Nephron (organoid): ENCODE data around the gene SLC16A13.

Experiments used
- H3K27ac Mint-ChIP-seq, 3 experiments: 2 replicates each; pipeline ENCODE4 v1.8.0; 2020; ENCODE audit warnings: mixed read lengths in 3 of 3, mild to moderate bottlenecking in 2 of 3, moderate library complexity in 1 of 3
- H3K27me3 Mint-ChIP-seq: 2 replicates; pipeline ENCODE4 v1.8.0; 2021; ENCODE audit warnings: low read depth, mild to moderate bottlenecking, moderate library complexity, mixed read lengths
- H3K36me3 Mint-ChIP-seq: 2 replicates; pipeline ENCODE4 v1.8.0; 2020; ENCODE audit warnings: low read depth, mixed read lengths
- H3K4me1 Mint-ChIP-seq: 2 replicates; pipeline ENCODE4 v1.8.0; 2020; ENCODE audit warnings: mixed read lengths
- H3K4me3 Mint-ChIP-seq, 3 experiments: 2 replicates each; pipeline ENCODE4 v1.8.0; 2020; ENCODE audit warnings: mild to moderate bottlenecking in 3 of 3, mixed read lengths in 3 of 3, moderate library complexity in 2 of 3
- H3K9me3 Mint-ChIP-seq: 2 replicates; pipeline ENCODE4 v1.8.0; 2020; ENCODE audit warnings: mixed read lengths
- TF ChIP-seq, protein P1 (sequence below), 3 experiments: fragments of 200-600 bp; sonication (generic); IDR thresholded peaks; one replicate each; pipeline ENCODE4 v1.5.0; 2021; ENCODE audit warnings: antibody characterized with exemption in 3 of 3; ENCODE audit not compliant: unreplicated experiment in 3 of 3

SLC16A13 gene

DNA sequence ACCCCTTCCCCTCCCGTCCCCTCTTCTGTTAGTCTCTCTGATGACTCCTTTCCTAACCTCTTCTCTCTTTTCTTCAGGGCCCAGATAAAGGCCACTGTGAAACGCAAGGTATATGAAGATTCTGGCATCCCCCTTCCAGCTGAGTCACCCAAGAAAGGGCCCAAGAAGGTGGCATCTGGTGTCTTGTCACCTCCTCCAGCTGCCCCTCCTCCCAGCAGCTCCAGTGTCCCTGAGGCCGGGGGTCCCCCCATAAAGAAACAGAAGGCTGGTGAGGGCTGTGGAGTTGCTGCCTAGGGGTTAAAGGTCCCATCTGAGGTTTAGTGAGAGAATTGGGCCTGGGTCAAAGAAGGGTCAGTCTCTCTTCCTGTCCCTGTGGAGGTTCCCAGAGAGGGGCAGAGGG, 19.4 kb upstream of the SLC16A13 start:
- peak overlapping the region; percentile 99 to 100 (median 100) for H3K27ac Mint-ChIP-seq
- peaks cover 16% of the 10 kb centered on the region for H3K27me3 Mint-ChIP-seq
- peaks cover 60% of the 10 kb centered on the region for H3K4me1 Mint-ChIP-seq
- H3K4me3 Mint-ChIP-seq, result peak overlapping the region; percentile 88 to 96 (median 90)
- TF ChIP-seq, protein P1, sequence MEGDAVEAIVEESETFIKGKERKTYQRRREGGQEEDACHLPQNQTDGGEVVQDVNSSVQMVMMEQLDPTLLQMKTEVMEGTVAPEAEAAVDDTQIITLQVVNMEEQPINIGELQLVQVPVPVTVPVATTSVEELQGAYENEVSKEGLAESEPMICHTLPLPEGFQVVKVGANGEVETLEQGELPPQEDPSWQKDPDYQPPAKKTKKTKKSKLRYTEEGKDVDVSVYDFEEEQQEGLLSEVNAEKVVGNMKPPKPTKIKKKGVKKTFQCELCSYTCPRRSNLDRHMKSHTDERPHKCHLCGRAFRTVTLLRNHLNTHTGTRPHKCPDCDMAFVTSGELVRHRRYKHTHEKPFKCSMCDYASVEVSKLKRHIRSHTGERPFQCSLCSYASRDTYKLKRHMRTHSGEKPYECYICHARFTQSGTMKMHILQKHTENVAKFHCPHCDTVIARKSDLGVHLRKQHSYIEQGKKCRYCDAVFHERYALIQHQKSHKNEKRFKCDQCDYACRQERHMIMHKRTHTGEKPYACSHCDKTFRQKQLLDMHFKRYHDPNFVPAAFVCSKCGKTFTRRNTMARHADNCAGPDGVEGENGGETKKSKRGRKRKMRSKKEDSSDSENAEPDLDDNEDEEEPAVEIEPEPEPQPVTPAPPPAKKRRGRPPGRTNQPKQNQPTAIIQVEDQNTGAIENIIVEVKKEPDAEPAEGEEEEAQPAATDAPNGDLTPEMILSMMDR (IDR thresholded peaks at IDR 0.05; ENCODE audit: unreplicated experiment in 3 of 3), result no peak
- no peaks in the 10 kb centered on the region for H3K9me3 Mint-ChIP-seq
- H3K36me3 Mint-ChIP-seq, result no peaks in the 10 kb centered on the region

DNA sequence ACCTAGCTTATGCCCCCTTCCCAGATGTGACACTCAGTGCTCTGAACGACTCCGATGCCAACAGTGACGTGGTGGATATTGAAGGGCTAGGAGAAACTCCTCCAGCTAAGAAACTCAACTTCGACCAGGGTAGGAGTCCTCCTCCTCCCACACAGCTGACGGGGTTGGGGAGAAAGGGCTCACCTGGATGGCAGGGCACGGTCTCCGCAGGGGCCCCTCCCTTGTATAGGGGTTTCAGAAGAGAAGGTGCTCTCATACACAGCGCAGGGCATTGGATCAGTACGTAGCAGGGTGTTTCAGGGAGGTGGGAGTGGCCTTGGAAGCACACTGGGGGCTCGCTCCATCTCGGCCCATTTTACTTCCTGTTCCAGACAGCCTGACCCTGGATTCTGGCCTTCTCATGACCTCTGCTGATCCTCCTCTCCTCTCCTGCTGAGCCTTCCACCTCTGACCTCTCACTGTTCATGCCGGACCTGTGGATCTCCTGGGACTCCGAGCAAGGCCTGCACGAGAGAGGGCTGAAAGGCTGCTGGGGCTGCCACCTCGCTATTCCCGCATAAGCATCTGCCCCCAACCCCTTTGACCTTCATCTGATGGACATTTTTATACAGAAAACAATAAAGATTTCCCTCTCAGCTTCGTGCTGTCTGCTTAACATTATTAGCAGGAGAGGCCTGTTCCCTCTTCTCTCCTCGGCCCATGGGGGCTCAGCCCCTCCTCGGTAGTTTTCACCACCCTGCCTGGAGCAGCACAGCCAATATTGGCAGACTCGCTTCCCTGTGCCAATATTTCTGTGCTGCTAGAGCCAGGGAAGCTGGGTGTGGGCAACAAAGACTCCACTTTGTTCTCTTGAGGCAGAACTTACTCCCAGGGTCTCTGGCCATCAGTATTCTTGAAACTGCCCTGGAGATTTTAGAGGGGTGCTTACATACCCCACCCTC, 18.7 kb upstream of the SLC16A13 start:
- peaks cover 23% of the 10 kb centered on the region for H3K27me3 Mint-ChIP-seq
- TF ChIP-seq, protein P1 (IDR thresholded peaks at IDR 0.05; ENCODE audit: unreplicated experiment in 3 of 3), result no peak
- H3K4me1 Mint-ChIP-seq, result peaks cover 57% of the 10 kb centered on the region
- peak overlapping the region in 2 of 3 experiments; percentile 25 to 69 for H3K27ac Mint-ChIP-seq
- no peaks in the 10 kb centered on the region for H3K36me3 Mint-ChIP-seq
- no peaks in the 10 kb centered on the region for H3K9me3 Mint-ChIP-seq
- H3K4me3 Mint-ChIP-seq, result peak overlapping the region; percentile 66 to 75 (median 74)

DNA sequence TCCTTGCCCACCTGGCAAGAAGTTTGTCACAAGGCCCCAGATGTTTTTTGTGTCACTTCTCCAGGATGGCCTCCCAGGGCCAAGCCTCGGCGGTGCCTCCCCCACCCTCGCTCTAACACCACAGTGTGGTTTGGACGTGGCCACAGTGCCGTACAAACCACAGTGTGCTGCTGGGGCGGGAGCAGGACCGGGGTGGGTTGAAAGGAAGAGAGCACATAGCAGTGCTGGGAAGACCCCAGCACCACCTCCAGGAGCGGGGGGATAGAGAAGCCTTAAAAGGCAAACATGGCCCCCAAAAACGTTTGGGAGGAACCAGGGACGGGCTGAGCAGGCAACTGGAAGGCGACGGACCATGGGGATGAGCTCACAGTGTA, 18.0 kb upstream of the SLC16A13 start:
- TF ChIP-seq, protein P1 (IDR thresholded peaks at IDR 0.05; ENCODE audit: unreplicated experiment in 3 of 3), result no peak
- Mint-ChIP-seq H3K4me1 (peaks cover 55% of the 10 kb centered on the region), H3K27me3 (peaks cover 30% of the 10 kb centered on the region)

DNA sequence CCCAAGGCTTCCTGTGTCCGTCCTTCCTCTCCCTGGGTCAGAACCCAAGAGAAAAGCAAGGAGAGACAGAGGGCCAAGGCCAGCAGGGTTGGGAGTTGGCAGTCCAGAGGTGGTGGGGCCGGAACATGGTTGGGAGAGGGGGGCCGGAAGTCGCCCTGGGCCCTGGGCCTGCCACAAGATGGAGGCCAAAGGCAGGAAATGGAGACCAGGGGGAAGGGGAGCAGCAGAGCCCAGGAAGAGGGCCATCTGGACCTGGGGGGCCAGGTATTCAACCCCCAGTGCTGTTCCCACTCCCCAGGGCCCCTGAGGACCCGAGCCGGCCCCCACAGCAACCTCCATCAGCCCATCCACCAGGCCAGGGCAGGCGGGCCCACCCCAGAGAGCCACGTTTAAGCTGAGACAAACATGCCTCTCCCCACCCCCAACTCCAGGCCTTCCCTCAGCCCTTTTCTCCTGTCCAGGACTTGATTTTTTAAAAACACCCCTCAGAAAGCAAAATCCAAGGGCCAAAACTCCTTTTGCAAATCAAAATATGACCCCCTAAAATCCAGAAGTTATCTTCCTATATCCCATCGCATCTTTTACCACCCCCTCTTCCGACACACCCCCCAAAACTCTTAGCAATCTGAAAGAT, 17.4 kb upstream of the SLC16A13 start:
- Mint-ChIP-seq H3K4me3 (peak overlapping the region; percentile 28 to 75 (median 66)), H3K9me3 (no peaks in the 10 kb centered on the region), H3K27ac (peak overlapping the region in 2 of 3 experiments; percentile 43 to 69), H3K27me3 (peaks cover 36% of the 10 kb centered on the region), H3K4me1 (peaks cover 49% of the 10 kb centered on the region), H3K36me3 (no peaks in the 10 kb centered on the region)
- TF ChIP-seq, protein P1 (IDR thresholded peaks at IDR 0.05; ENCODE audit: unreplicated experiment in 3 of 3), result no peak

More for the DNA sequence above, 18.0 kb upstream of the SLC16A13 start:
- peak overlapping the region; percentile 64 to 75 (median 66) for H3K4me3 Mint-ChIP-seq
- no peaks in the 10 kb centered on the region for H3K9me3 Mint-ChIP-seq
- peak overlapping the region in 2 of 3 experiments; percentile 25 to 69 for H3K27ac Mint-ChIP-seq
- no peaks in the 10 kb centered on the region for H3K36me3 Mint-ChIP-seq

DNA sequence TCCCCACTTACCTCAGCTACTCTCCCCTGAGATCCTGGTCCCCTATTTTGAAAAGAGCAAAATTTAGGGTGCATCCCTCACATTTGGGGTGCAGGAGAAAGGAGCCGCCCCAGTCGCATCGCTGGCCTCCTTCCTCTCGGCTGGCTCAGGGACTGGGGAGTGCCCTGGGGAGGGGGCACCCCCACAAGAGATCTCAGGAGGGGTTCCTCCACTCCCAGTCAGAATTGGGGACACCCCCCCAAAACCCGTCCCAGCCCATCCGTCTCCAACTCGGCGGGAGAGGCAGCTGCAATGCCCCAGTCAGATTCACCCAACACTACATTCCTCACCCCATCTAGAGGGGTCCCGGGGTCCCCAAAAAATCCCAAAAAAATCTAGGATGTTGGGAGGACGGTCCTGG, 16.4 kb upstream of the SLC16A13 start:
- peak overlapping the region in 1 of 3 experiments; percentile 44 for H3K27ac Mint-ChIP-seq
- H3K4me1 Mint-ChIP-seq, result peaks cover 40% of the 10 kb centered on the region
- H3K27me3 Mint-ChIP-seq, result peaks cover 45% of the 10 kb centered on the region
- H3K9me3 Mint-ChIP-seq, result no peaks in the 10 kb centered on the region
- peak overlapping the region; percentile 57 to 77 (median 74) for H3K4me3 Mint-ChIP-seq
- H3K36me3 Mint-ChIP-seq, result no peaks in the 10 kb centered on the region
- TF ChIP-seq, protein P1 (IDR thresholded peaks at IDR 0.05; ENCODE audit: unreplicated experiment in 3 of 3), result no peak
